Pancreas (tissue), 10 donors: ENCODE data around the gene MAN1A1. TPM values are rescaled to one million over a fixed set of nuclear protein-coding genes. Genes with fewer than 3 reads are reported as not detected.

Experiments
- ATAC-seq, 4 donors: fragments of 200-7000 bp; cut with Tn5 transposase; one replicate each; pipeline versions ENCODE4 v1.8.0 to v1.9.1; 2020; ENCODE audit warnings: mild to moderate bottlenecking in 4 of 4, moderate library complexity in 4 of 4
- DNase-seq, 6 donors: peaks; one replicate each; pipeline ENCODE4 v3.0.0-alpha.2; 2020
- FAIRE-seq: peaks from 2 replicates; lab custom pipeline; 2012; peaks lifted over from hg19 to GRCh38; lab: Jason Lieb, UNC
- H3K27ac ChIP-seq, 4 donors: fragments of 200-600 bp; sonication (generic); 1 replicate in 3 of 4; 2 replicates in 1 of 4; pipeline versions ENCODE4 v1.5.0 to v1.8.0; 2020
- H3K27me3 ChIP-seq, 4 donors: fragments of 200-600 bp; one replicate each; pipeline ENCODE4 v1.8.0; 2021
- H3K36me3 ChIP-seq, 3 donors: fragments of 200-600 bp; sonication (generic) in 1 of 3; one replicate each; pipeline versions ENCODE4 v1.5.0 to v1.8.0; 2020 to 2021
- H3K4me1 ChIP-seq, 3 donors: fragments of 200-600 bp; one replicate each; pipeline ENCODE4 v1.8.0; 2021
- H3K4me3 ChIP-seq, 4 donors: fragments of 200-600 bp; sonication (generic) in 2 of 4; one replicate each; pipeline versions ENCODE4 v1.5.0 to v1.8.0; 2020 to 2021
- H3K9me3 ChIP-seq, 4 donors: fragments of 200-600 bp; one replicate each; pipeline ENCODE4 v1.8.0; 2021
- WGBS, 2 donors: extraction: QIAGEN DNeasy Blood & Tissue Kit; methylation state at CpG; one replicate each; pipeline ENCODE4 v1.1.7; 2013; 5-methylcytosine and 5-hydroxymethylcytosine counted together
- intact Hi-C, 3 donors: fragments of 100-400 bp; cut with DNase I; formaldehyde crosslinking; loops; one replicate each; pipeline versions ENCODE4 v1.11.1 to v1.14.2; 2022
- polyA plus RNA-seq, 2 donors: library from polyadenylated mRNA; stranded (reverse); fragments of 200-250 nt; gene quantifications; one replicate each; pipeline ENCODE4 v1.2.3, GENCODE V29; 2013
- total RNA-seq, 6 donors: library from RNA; stranded (reverse); fragmentation: NEBNext Ultra II Directional in 4 of 6; extraction: Animal tissue kit (Norgen Biotek cat#: 25700) in 4 of 6; gene quantifications; one replicate each; pipeline versions ENCODE4 v1.2.1 to v1.2.4, GENCODE V29; 2021 to 2023
- TF ChIP-seq, protein P1 (sequence below), 4 donors: fragments of 200-600 bp; sonication (generic) in 3 of 4; IDR thresholded peaks; one replicate each; pipeline versions ENCODE4 v1.5.0 to v1.8.0; 2021; ENCODE audit warnings: antibody characterized with exemption in 4 of 4
- donor health status: healthy with polysubstance abuse.
- donor health status: DM: no; HTN: no; CAD: no; lungs with moderate emphysema.
- donor health status: DM: no; HTN: no; CAD: no.
- donor health status: control.
- donor health status: control.
- donor health status: Bipolar disorder and iron deficiency.
- donor health status: DM: yes; HTN: yes; CAD: no.
- donor health status: DM: no; HTN: no; CAD: no.
- donor health status: DM: no; HTN: no; CAD: no.
- donor health status: DM: yes; HTN: yes; CAD: no.

The MAN1A1 gene
- total RNA-seq (10 to 100 TPM; 19.1 to 86.1 (median 35.7) TPM), polyA plus RNA-seq (10 to 100 TPM; 11.7 to 27.7 TPM)

DNA sequence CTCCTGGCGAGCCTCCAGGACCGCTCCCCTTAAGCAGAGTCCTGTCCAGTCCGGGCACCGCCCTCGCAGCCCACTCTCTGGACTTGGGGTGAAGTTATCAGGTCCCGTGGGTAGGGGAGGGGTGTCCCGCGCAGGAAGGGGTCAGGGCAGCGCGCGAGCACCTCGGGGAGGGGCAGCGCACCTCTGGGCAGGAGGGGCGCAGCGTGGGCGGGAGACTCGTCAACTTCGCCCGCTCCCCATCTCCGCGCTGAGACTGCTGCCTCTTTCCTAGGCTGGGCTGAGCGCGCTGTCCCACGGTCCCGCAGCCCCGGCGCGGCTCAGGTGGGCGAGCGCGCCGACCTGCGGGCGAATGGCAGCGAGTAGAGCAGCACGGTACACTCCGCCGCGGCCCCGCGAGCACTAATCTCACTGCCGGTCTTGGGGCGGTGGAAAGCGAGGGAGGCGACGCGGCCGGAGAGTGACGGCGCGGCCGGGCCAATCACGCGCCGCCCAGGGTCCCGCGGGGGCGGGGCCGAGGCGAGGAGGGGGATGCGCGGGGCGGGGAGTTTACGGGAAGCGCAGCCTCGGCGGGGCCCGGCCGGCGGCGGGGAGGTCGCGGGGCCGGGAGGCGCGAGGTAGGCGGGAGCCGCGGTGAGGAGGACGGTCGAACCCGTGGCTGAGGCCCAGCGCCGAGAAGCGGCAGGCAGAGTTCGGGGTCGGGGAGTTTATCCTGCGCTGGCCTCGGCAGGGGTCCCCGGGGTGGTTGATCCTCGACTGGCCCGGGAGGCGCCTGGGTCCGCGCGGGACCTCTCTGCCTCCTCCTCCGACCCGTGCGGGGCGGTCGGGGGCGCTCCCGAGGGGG lies at the start of gene MAN1A1:
Gene MAN1A1, minus strand, starts transcription at position 401 of the 841 bp plus-strand sequence. CDS start 696 bp downstream, outside the sequence.
- ATAC-seq: peak; percentile 83 to 89 (median 88)
- Histone ChIP-seq H3K9me3 (no peaks in the 10 kb centered on the region), H3K36me3 (no peaks in the 10 kb centered on the region), H3K27me3 (no peaks in the 10 kb centered on the region), H3K4me3 (peak within 1 kb of the TSS; percentile 90 to 97 (median 95)), H3K27ac (peak within 1 kb of the TSS; percentile 77 to 99 (median 90)), H3K4me1 (peaks cover 11 to 14% (median 12%) of the 10 kb centered on the region in 3 donors)
- peak; percentile 85 to 97 (median 89) for DNase-seq
- TF ChIP-seq, protein P1, sequence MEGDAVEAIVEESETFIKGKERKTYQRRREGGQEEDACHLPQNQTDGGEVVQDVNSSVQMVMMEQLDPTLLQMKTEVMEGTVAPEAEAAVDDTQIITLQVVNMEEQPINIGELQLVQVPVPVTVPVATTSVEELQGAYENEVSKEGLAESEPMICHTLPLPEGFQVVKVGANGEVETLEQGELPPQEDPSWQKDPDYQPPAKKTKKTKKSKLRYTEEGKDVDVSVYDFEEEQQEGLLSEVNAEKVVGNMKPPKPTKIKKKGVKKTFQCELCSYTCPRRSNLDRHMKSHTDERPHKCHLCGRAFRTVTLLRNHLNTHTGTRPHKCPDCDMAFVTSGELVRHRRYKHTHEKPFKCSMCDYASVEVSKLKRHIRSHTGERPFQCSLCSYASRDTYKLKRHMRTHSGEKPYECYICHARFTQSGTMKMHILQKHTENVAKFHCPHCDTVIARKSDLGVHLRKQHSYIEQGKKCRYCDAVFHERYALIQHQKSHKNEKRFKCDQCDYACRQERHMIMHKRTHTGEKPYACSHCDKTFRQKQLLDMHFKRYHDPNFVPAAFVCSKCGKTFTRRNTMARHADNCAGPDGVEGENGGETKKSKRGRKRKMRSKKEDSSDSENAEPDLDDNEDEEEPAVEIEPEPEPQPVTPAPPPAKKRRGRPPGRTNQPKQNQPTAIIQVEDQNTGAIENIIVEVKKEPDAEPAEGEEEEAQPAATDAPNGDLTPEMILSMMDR (IDR thresholded peaks at IDR 0.05): no peak
- intact Hi-C loops: loop anchor here in 1 of 3 donors (5.0 kb wide), 1 partner anchor 212 kb away; no protein-coding TSS in a partner anchor
- FAIRE-seq: no peak
- WGBS, 2 donors: 0 to 1% methylated on average over 76 to 103 of the region's 103 CpGs

DNA sequence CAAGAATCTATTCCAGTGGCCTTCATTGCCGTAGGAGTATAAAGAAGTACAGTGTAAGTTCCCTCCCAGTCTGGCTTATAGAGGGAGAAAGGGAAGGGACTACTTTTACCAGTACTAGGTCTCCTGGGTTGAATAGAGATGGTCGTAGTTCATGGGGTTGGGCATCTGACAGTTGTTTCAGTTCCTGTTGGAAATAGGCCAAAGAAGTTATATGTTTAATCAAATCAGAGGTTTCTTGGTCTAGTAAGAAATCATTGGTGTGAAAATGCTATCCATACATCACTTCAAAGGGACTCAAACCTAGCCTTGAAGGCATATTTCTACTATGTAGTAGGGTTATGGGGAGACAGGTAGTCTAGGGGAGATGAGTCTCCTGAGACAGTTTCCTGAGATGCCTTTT lies 45.6 kb upstream of the MAN1A1 start:
- Histone ChIP-seq H3K27me3 (no peaks in the 10 kb centered on the region), H3K4me3 (no peak overlapping the region), H3K27ac (no peak overlapping the region), H3K9me3 (no peaks in the 10 kb centered on the region), H3K36me3 (no peaks in the 10 kb centered on the region), H3K4me1 (no peaks in the 10 kb centered on the region)
- no peak for DNase-seq
- WGBS, 2 donors: 83 to 91% methylated on average over 2 of the region's 2 CpGs
- intact Hi-C loops: no loop called here
- no peak for ATAC-seq
- TF ChIP-seq, protein P1 (IDR thresholded peaks at IDR 0.05): no peak
- no peak for FAIRE-seq

DNA sequence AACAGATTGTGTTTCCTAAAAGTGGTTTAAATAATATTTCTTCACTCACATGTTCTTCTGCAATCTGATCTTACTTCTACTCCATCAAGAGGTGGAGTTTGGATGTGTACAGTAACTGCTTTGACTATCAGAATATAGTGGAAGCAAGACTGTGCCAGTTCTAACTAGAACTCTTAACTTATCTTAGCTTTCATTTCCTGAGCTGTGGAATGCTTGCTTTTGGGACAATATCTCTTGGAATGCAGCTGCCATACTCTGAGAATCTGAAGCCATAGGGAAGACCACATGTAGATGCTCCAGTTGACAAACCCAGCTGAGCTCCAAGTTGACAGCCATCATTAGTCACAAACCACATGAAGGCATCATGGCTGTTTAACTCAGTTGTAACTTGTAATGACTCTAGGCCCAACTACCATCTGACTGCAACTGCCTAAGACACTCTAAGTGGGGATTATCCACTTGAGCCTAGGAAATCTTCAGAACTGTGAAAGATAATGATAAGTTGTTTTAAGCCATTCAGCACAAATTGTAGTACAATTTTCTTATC lies 40.8 kb upstream of the MAN1A1 start:
- H3K4me3 ChIP-seq: no peak overlapping the region
- no peak overlapping the region for H3K27ac ChIP-seq
- TF ChIP-seq, protein P1 (IDR thresholded peaks at IDR 0.05): no peak
- DNase-seq (no peak), FAIRE-seq (no peak), ATAC-seq (no peak)
- no peaks in the 10 kb centered on the region for H3K36me3 ChIP-seq
- no peaks in the 10 kb centered on the region for H3K9me3 ChIP-seq
- intact Hi-C loops: no loop called here
- no peaks in the 10 kb centered on the region for H3K4me1 ChIP-seq
- no peaks in the 10 kb centered on the region for H3K27me3 ChIP-seq

DNA sequence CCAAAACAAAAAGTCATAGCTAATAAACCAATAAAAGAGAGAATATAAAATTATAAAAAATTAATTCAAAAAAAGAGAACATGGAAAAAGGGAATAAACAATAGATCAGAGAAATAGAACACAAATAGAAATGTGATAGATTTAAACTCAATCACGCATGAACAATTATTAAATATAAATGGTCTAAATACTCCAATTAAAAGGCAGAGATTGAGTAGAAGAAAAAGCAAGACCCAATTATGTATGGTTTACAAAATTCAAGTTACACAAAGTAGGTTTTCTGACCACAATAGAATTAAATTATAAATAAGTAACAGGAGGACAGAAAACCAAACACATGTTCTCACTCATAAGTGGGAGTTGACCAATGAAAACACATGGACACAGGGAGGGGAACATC lies 36.4 kb upstream of the MAN1A1 start:
- DNase-seq (no peak), ATAC-seq (no peak), FAIRE-seq (no peak)
- no peak overlapping the region for H3K4me3 ChIP-seq
- H3K9me3 ChIP-seq: no peaks in the 10 kb centered on the region
- TF ChIP-seq, protein P1 (IDR thresholded peaks at IDR 0.05): no peak
- no peaks in the 10 kb centered on the region for H3K4me1 ChIP-seq
- no peak overlapping the region for H3K27ac ChIP-seq
- intact Hi-C loops: no loop called here
- WGBS, 2 donors: 97 to 100% methylated on average over 1 of the region's 1 CpG
- H3K36me3 ChIP-seq: no peaks in the 10 kb centered on the region
- H3K27me3 ChIP-seq: no peaks in the 10 kb centered on the region

DNA sequence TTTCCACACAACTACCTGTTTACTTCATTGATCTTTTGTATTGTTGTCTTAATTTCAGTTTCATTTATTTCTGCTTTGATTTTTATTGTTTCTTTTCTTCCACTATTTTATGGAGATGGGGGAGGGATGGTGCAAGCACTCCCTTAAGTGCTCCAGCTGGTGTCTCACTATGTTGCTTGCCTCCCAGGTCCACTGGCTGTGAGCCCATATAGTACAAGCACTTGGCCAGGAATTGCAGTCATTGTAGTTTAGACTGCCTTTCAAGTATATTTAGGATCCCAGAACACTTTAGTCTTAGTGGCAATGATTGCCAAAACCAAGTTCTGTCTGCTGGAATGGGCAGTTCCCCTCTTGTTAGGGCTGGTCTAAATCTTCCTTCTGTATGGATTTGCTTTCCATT lies 34.9 kb upstream of the MAN1A1 start:
- Histone ChIP-seq H3K4me3 (no peak overlapping the region), H3K4me1 (no peaks in the 10 kb centered on the region), H3K9me3 (no peaks in the 10 kb centered on the region), H3K36me3 (no peaks in the 10 kb centered on the region), H3K27ac (no peak overlapping the region), H3K27me3 (no peaks in the 10 kb centered on the region)
- FAIRE-seq: no peak
- ATAC-seq: no peak
- TF ChIP-seq, protein P1 (IDR thresholded peaks at IDR 0.05): no peak
- intact Hi-C loops: no loop called here
- no peak for DNase-seq
